Measurements from ENCODE around the gene KDM4B.

KDM4B gene

DNA sequence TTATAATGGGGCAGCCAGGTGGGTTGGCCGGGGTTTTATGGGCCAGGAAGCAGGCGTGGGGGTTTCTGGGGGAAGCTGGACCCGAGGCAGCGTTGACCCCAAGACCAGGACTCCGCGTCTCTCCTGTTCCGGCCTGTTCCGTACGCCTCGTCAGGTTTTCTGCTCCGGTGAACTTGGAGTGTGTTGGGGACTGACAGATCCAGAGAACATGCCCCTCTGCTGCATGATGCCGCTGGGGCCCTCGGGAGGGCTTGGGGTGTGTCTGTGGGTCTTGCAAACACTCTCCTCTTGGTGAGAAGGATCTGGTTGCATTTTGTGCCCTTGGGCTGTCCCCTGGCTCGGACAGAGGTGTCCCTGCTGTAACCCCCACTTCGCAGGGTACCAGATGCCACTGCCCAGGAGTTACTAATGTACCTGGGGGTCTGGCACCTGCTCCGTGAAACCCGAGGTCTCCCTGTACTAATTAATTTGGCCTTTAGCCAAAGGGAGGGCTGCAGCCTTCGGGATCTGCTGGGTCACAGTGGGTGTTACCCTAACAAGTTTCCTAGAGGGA lies 15.6 kb downstream of the KDM4B start:
- no peak for DNase-seq (ENCODE audit: low read depth in 2 of 2)

DNA sequence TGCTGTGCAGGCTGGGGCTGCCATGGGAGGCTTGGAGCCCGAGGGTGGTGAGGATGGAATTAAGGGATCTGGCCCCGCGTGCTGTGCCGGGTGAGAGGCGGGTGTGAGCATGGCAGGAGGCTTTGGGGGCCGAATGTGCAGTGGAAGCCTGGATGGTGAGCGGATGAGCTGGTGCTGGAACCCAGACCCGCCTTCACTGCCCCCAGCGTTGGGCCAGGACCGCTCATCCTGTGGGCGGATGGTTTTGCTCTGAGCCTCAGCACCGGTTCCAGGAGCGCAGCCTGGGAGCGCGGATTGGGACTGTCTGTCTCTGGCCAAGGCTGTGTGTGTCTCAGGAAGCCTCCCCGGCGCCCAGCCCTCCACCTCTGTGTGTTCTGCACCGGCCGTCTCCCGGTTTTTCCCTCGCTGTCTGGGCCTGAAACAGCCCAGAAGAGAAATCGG lies 16.7 kb downstream of the KDM4B start:
- no peak for DNase-seq (ENCODE audit: low read depth in 2 of 2)

DNA sequence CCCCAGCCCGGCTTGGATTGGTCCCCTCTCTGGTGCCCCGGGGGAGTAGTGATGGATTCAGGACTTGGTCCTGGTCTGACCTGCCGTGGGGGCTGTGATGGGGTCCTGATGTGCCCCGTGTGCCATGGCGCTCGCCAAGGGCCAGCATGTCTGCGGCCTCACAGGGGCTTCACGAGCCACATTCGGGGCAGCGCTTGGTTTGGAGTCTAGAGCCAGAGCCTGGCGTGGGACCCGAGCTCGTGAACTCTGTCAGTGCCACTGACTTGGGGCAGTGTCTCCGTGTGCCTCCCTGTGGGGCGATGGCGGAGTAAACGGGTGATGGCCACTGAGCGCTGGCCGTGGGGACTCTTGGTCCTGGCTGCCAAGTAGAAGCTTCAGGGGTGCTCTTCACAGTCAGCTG lies 17.1 kb downstream of the KDM4B start:
- DNase-seq (ENCODE audit: low read depth in 2 of 2) = no peak

DNA sequence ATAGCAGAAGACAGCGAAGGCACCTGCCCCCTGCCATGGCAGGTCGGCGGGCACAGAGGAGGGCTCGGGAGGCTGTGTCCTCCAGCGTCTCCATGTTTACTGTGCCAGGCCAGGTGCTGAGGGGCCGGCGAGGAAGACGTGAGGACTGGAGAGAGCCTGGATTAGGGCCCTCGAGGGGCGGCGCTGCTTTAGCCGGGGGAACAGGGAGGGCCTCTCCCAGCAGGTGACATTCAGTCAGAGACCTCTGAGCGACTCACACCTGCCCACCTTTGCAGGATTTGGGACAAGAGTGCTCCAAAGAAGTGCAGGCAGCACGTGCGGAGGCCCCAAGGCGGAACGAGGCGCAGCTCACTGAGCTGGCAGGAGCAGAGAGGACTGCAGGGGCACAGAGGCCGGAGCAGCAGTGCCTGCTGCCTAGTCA lies 17.6 kb downstream of the KDM4B start:
- DNase-seq (ENCODE audit: low read depth in 2 of 2) = no peak

DNA sequence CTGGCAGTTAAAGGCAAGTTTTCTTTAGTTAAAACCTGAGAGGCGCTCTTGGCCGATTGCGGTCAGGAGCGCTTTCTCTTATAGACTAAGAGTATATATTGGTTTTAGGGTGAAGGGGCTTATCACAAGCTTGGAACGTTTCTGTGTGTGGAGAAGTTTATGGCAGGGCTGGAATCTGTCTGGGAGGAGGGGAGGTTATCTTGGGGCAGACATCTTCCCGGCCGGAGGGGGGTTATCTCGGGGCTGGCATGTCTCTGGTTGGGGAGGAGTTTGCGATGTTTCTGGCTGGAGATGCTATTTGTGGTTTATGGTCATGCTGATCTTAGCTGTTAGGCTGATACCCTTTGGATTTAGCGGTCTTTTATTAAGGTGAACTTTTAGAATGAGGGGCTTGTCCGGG lies 18.3 kb downstream of the KDM4B start:
- DNase-seq (ENCODE audit: low read depth in 2 of 2) = no peak

DNA sequence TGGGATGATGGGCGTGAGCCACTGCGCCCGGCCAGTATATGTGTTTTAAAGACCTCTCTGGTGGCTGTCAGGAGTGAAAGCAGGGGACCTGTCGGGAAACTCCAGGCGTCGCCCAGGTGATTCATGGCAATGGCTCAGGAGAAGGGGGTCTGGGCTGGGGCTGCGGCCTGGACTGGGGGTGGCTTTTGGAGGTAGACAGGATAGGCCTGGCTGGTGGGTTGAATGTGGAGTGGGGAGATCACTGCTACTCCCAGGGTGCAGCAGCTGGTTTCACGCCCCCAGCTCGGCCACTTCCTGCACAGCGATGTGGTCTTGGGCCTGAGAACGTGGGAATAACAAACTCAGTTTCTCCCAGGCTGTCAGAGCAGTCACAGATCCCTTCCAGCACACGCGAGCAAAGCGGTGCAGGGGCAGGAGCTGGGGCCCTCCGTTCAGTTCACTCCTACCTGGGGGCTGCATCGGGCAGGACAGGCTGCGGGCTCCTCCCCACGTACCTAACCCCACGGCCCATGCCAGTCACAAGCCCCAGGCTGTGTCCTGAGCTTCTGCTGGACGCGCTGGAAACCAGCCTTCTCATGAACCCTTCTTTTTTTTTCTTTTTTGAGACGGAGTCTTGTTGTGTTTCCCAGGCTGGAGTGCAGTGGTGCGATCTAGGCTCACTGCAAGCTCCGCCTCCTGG lies 18.9 kb downstream of the KDM4B start:
- DNase-seq (ENCODE audit: low read depth in 2 of 2) = no peak

DNA sequence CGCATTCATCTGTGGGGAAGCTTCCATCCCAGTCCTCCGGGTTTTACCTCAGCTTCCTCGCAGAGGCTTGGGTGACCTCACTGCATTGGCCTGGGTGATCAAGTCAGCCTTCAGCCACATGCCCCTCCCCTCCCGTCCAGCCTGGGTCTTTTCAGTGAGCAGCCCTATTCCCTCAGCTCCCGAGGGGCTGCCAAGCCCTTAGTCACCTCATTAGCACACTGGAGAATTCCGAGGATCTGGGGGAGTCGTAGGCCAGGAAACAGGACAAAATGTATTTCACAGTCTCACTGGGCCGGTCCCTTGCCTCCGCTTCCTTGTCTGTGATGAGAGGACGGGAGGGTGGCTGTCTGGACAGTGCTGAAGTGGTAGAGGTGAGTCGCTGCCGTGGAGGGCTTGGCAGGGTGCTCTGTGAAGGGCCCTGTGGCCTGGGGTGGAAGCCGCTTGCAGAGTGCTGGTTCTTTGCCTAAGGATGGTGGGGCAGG lies 19.9 kb downstream of the KDM4B start:
- no peak for DNase-seq (ENCODE audit: low read depth in 2 of 2)

DNA sequence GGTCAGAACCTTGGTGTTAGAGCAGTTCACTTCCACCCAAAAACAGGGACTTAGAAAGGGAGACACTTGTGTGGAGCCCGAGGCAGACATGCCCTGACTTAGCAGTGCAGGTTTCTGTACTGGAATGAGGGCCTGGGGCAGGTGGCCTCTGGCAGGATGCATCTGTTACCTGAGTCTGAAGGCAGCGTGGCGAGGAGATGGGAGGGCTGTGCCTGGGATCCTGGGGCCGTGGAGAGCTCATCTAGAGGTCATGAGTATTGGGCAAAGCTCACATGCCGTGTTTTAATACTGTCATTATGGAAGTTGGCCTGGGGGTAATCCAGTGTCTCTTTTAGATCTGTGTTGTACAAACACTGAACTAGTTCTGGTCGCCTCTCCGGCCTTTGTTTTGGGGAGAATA lies 21.4 kb downstream of the KDM4B start:
- no peak for DNase-seq (ENCODE audit: low read depth in 2 of 2)

DNA sequence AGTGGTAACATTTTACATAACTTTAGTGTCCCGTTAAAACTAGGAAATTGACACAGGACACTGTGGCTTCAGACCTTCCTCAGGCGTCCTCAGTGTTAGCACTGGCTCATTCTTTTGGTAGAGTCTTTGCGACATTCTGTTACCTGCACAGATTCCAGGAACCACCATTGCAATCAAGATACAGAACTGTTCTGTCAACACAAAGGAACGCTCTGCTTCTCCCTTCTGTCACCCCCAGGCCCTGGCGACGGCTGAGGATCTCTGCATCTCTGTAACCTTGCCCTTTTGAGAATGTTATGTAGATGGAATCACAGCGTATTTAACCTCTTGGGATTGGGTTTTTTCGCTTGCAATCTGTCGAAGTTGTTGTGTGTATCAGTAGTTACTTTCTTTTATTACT lies 22.6 kb downstream of the KDM4B start:
- DNase-seq (ENCODE audit: low read depth in 2 of 2) = no peak

DNA sequence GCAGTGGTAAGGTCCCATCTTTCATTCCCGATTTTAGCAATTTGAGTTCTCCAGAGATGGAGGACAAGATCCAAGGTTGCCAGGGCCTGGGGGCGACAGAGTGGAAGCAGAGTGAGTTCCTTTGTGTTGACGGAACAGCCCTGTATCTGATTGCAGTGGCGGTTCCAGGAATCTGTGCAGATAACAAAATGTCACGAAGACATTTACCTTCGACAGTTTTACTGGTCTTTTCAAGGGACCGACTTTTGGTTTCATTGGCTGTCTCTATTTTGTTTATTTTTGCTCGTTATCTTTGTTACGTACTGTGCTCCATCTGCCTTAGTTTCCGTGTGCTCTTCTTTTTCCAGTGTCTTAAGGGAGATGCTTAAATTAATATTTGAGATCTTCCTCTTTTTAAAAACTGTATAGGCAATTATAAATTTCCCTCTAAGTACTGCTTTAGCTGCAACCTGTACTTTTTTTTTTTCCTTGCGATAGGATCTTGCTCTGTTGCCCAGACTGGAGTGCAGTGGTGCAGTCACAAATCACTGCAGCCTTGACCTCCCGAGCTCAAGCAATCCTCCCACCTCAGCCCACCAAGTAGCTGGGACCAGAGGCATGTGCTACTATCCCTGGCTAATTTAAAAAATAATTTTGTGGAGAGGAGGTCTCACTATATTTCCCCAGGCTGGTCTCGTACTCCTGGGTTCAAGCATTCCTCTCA lies 23.2 kb downstream of the KDM4B start:
- no peak for DNase-seq (ENCODE audit: low read depth in 2 of 2)

DNA sequence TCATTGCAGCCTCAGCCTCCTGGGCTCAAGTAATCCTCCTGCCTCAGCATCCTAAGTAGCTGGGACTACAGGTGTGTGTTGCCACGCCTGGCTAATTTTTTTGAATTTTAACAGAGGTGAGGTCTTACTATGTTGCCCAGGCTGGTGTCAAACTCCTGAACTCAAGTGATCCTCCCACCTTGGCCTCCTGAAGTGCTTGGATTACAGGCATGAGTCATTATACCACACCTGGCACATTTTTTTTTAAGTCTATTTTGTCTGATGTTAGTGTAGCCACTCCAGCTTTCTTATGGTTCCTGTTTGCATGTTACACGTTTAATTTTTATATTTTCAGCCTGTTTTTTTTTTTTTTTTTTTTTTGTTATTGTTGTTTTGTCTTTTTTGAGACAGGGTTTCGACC lies 24.8 kb downstream of the KDM4B start:
- DNase-seq (ENCODE audit: low read depth in 2 of 2) = no peak

DNA sequence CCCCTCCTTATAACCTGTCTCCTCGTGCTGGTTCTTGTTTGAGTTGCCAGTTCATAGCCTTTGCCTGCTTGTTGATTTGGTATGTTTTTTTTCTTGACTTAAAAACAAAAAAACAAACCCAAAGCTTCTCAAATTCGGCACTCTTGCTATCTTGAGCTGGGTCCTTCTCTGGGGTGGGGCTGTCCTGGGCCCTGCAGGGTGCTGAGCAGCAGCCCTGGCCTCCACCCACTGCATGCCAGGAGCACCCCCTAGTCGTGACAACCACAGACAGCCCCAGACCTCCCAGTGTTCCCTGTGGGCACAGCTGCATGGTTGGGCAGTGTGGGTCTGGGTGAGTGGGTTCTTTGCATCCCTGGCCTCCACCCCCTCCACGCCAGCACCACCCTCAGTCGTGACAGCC lies 27.8 kb downstream of the KDM4B start:
- no peak for DNase-seq (ENCODE audit: low read depth in 2 of 2)

DNA sequence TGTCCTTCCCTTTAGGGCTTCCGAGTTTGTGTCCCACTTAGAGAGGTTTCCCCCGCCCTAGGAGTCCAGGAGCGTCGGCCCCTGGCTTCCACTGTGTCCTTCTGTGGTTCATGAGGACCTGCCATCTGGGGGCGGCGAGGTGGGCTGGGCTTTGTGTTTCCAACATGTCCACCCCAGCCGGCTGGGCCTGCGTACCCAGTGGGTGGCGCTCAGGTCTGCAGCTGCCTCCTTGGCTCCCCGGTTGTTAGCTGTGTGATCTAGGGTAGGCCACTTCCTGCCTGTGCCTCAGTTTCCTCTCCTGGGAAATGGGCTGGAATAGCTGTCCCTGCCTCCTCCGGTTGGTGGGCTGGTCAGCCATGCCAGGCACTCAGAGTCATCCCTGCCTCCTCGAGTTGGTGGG lies 28.4 kb downstream of the KDM4B start:
- no peak for DNase-seq (ENCODE audit: low read depth in 2 of 2)

DNA sequence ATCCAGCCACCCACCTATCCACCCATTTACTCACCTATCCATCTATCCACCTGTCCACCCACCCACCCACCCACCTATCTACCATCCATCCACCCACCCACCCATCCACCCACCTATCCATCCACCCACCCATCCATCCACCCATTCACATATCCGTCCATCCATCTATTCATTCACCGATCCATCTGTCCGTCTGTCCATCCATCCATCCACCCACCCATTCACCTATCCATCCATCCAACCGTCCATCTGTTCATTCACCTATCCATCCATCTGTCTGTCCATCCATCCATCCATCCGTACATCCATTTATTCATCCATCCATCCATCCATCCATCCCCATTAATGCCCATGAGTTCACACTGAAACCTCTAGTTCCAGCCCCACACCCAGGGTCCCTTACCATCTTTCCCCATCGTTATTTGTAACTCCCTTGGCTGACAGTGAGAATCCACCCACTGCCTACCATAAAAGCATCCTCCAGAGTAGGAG lies 31.3 kb downstream of the KDM4B start:
- no peak for DNase-seq (ENCODE audit: low read depth in 2 of 2)

DNA sequence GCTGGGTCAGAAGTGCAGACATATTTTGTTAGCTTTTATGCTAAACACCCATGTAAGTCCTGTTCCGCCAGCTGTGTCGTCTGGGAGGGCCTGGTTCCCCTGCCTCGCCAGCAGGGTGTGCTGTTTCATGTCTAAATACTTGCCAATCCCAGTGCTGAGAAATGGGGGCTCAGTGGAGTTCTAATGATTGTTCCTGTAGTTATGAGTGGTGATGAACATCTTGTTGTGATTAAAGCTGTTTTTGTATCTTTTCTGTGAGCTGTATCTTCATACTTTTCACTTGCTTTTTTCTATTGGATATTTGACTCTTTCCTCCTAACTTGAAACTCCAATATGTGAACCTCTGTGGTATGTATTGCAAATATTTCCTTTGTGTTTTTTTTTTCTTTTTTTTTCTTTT lies 32.7 kb downstream of the KDM4B start:
- no peak for DNase-seq (ENCODE audit: low read depth in 2 of 2)

DNA sequence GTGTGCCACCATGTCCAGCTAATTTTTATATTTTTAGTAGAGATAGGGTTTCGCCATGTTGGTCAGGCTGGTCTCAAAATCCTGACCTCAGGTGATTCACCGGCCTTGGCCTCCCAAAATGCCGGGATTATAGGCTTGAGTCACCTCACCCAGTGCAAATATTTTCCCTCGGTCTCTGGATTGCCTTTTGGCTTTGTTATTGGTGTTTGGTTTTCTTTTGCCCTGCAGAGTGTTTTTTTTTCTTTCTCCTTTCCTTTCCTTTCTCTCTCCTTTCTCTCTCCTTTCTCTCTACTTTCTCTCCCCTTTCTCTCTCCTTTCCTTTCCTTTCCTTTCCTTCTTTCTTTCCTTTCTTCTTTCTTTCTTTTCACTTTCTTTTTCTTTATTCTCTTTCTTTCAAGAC lies 33.2 kb downstream of the KDM4B start:
- DNase-seq (ENCODE audit: low read depth in 2 of 2) = no peak

DNA sequence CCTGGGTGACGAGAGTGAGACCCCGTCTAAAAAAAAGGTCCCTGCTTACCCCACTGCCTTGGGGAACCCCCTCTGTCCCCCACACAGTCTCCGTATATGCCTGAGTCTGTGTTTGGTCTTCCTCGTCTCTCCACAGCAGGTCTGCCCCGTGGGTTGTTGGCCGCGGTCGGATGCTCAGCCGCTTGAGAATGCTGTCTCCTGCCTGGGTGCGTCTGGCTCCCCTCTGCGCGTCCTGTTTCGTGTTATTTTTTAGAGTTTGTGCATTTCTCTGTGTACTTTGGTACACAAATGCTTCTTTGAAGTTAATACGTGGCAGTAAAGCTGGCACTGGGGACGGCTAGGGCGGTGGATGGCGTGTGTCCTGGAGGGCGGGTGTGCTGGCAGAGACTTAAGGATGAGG lies 34.9 kb downstream of the KDM4B start:
- no peak for DNase-seq (ENCODE audit: low read depth in 2 of 2)

DNA sequence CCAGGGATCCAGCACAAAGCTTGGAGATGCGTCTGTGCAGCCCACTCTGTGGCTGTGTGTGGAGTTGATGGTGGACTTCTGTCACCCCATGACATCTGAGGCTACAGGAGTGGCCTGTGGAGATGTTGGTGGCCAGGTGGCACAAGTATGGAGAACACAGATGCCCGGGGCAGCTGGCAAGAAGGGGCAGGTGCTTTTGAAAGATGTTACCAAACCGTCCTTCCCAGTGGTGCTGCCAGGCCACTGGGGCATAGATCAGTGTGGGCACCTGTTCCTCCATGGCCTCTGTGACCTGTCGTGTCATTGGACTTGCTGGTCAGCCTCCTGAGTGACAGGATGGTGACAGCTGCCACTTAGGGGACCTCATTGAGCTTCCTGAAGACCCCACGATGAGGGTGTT lies 36.2 kb downstream of the KDM4B start:
- no peak for DNase-seq (ENCODE audit: low read depth in 2 of 2)

DNA sequence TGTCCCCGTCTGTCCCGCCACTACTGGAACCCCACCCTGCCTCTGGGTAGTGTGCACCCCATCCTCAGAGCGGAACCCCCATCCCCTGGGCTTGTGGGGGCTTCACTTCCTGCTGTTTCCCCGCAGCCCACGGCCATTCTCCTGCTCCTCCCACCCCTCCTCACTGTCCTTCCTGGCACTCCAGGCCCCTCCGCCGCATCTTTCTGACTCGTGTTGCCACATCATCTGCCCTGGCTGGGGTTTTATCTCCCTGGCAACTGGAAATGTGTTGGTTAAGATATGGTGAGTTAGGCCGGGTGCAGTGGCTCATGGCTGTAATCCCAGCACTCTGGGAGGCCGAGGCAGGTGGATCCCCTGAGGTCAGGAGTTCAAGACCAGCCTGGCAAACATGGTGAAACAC lies 37.3 kb downstream of the KDM4B start:
- DNase-seq (ENCODE audit: low read depth in 2 of 2) = no peak

DNA sequence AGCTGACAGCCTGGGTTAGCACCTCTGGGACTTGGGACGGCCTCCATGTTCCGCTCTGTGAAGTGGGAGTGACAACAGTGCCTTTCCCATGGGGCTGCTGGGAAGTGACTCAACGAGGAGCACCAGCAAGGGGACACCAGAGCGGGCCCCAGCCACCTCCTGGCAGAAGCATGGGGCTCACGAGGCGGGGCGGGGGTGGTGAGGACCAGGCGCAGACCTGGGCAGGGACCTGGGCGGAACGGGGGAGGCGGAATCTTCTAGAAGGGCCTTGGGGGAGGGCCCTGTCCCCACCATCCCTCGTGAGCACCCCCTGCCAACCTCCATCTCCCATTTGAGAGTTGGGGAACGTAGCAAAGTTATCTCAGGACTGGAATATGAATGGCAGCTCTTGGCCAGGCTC lies 37.9 kb downstream of the KDM4B start:
- DNase-seq (ENCODE audit: low read depth in 2 of 2) = no peak

DNA sequence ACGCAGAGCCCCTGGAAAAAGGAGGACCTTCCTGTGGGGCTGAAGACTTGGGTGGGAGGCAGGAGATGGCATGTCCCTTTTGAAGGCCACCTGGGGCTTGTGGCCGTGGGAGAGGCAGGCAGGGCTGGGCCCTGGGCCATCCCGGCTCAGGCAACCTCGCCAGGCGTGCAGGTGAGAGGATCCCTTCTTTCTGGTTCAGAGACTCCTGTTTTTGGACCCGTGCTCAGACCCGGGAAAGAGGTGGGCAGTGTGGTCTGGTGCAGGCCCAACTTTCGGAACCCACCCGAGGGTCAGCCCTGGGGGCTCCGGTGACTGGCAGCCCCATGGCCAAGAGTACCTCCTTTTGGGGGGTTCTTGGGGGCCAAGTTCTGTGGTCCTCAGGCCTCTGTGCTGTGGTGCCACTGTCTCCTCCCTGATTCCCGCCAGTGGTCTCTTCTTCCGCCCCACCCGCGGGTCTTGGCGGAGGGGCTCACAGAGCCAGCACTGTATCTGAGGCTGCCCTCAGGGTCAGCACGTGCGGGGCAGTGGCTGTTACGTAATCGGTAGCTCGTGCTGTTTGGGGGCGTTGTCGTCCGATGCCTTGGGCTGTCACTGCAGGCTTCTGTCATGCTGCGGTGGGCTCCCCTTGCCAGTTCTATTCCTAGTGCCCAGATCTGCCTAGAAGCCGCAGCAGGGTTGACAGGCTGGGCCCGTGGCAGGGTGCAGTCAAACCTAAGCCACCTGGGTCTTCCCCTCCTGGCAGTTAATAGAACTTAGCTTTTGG lies 42.7 kb downstream of the KDM4B start:
- no peak for DNase-seq (ENCODE audit: low read depth in 2 of 2)

DNA sequence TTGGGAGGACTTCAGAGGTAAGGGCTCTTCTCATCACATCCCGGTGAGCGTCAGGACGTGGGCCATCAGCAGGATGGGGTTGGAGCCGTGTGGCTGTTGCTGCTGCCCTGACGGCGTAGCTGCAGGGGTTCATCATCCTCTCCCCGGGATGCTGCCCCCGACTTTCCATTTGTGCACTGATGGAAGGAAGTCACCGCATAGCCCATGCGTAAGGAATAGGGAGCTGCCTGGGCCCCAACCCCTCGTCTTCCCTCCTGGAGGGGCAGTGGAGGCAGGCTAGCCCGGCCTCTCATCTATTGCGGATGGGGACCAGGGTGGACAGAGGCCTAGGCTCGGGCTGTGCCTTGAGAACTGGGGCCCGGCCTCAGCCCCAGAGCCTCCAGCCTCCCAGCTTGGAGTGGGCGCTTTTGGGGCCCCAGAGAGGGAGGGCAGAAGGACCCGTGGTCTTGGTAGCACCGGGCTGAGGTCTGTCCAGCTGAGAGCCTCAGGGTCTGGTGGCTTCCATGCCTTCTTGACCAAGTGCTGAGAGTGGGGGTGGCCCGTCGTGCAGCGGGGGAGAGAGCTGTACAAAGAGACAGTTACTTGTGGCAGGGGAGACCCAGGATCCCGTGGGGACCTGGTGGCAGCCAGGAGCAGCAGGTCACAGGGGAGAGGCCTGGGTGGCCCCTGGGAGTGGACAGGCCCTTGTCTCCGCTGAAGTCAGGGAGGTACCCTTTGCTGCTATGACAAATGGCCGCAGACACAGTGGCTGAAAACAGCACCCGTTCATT lies 44.0 kb downstream of the KDM4B start:
- DNase-seq (ENCODE audit: low read depth in 2 of 2) = no peak
